H9 (cell line): ENCODE measurements around the gene NAV1. TPM values are rescaled to one million over a fixed set of nuclear protein-coding genes. Genes with fewer than 3 reads are reported as not detected.

ENCODE experiments used
- DNase-seq: peaks from one replicate; pipeline ENCODE4 v3.0.0-alpha.2; 2017
- H2AFZ ChIP-seq: one replicate; pipeline ENCODE4 v1.6.1; 2013; ENCODE audit warnings: mild to moderate bottlenecking, low read length, control low read depth, moderate library complexity
- H2AK5ac ChIP-seq: 2 replicates; pipeline ENCODE4 v1.6.1; 2013; ENCODE audit warnings: low read length, control low read depth, mixed read lengths; ENCODE audit not compliant: insufficient read length
- H2BK120ac ChIP-seq: one replicate; pipeline ENCODE4 v1.6.1; 2013; ENCODE audit warnings: low read depth, mild to moderate bottlenecking, low read length, control low read depth, inconsistent platforms; ENCODE audit not compliant: poor library complexity, severe bottlenecking
- H2BK12ac ChIP-seq: 2 replicates; pipeline ENCODE4 v1.6.1; 2013; ENCODE audit warnings: low read length, control low read depth, mixed read lengths, low read depth; ENCODE audit not compliant: insufficient read length
- H2BK15ac ChIP-seq: 2 replicates; pipeline ENCODE4 v1.6.1; 2013; ENCODE audit warnings: low read depth, low read length, control low read depth
- H2BK20ac ChIP-seq: one replicate; pipeline ENCODE4 v1.6.1; 2013; ENCODE audit warnings: low read depth, mild to moderate bottlenecking, low read length, control low read depth, inconsistent platforms; ENCODE audit not compliant: poor library complexity, severe bottlenecking
- H2BK5ac ChIP-seq: 2 replicates; pipeline ENCODE4 v1.6.1; 2013; ENCODE audit warnings: low read length, control low read depth, mixed read lengths; ENCODE audit not compliant: insufficient read length
- H3K14ac ChIP-seq: 2 replicates; pipeline ENCODE4 v1.6.1; 2013; ENCODE audit warnings: low read length, control low read depth; ENCODE audit not compliant: insufficient read depth
- H3K18ac ChIP-seq: 2 replicates; pipeline ENCODE4 v1.6.1; 2013; ENCODE audit warnings: low read depth, mild to moderate bottlenecking, mixed read lengths, low read length, control low read depth; ENCODE audit not compliant: insufficient read length
- H3K23ac ChIP-seq: 2 replicates; pipeline ENCODE4 v1.6.1; 2013; ENCODE audit warnings: low read length, control low read depth, mixed read lengths, low read depth; ENCODE audit not compliant: insufficient read length
- H3K23me2 ChIP-seq: 2 replicates; pipeline ENCODE4 v1.6.1; 2013; ENCODE audit warnings: low read depth, mild to moderate bottlenecking, mixed read lengths, low read length, control low read depth; ENCODE audit not compliant: insufficient read length, poor library complexity, severe bottlenecking
- H3K27ac ChIP-seq: 2 replicates; pipeline ENCODE4 v1.5.1; 2013; ENCODE audit warnings: low read length, control low read depth, mixed read lengths, low read depth; ENCODE audit not compliant: insufficient read length
- H3K27me3 ChIP-seq: 2 replicates; pipeline ENCODE4 v1.6.1; 2013; ENCODE audit warnings: low read length, control low read depth, inconsistent platforms; ENCODE audit not compliant: insufficient read depth
- H3K4ac ChIP-seq: 2 replicates; pipeline ENCODE4 v1.6.1; 2013; ENCODE audit warnings: low read depth, mild to moderate bottlenecking, control low read depth, inconsistent platforms, low read length, moderate library complexity
- H3K4me1 ChIP-seq: 2 replicates; pipeline ENCODE4 v1.6.1; 2013; ENCODE audit warnings: low read length, control low read depth, inconsistent platforms; ENCODE audit not compliant: insufficient read depth
- H3K4me2 ChIP-seq: 2 replicates; pipeline ENCODE4 v1.6.1; 2013; ENCODE audit warnings: low read length, control low read depth, mixed read lengths; ENCODE audit not compliant: insufficient read length, insufficient read depth
- H3K56ac ChIP-seq: 2 replicates; pipeline ENCODE4 v1.6.1; 2013; ENCODE audit warnings: low read depth, mild to moderate bottlenecking, mixed read lengths, low read length, control low read depth; ENCODE audit not compliant: insufficient read length
- H3K79me1 ChIP-seq: 2 replicates; pipeline ENCODE4 v1.6.1; 2013; ENCODE audit warnings: low read depth, mild to moderate bottlenecking, moderate library complexity, low read length, control low read depth, inconsistent platforms; ENCODE audit not compliant: insufficient read depth, poor library complexity, severe bottlenecking
- H3K79me2 ChIP-seq: 2 replicates; pipeline ENCODE4 v1.6.1; 2013; ENCODE audit warnings: low read length, control low read depth, inconsistent platforms; ENCODE audit not compliant: insufficient read depth
- H3K9ac ChIP-seq: 2 replicates; pipeline ENCODE4 v1.6.1; 2013; ENCODE audit warnings: low read length, control low read depth, mixed read lengths; ENCODE audit not compliant: insufficient read length; ENCODE audit errors: extremely low read depth
- H3K9me3 ChIP-seq: one replicate; pipeline ENCODE4 v1.6.1; 2013; ENCODE audit warnings: low read depth, low read length, inconsistent platforms; ENCODE audit not compliant: control insufficient read depth
- H3T11ph ChIP-seq: one replicate; pipeline ENCODE4 v1.6.1; 2013; ENCODE audit warnings: mild to moderate bottlenecking, low read length, control low read depth, inconsistent platforms
- H4K20me1 ChIP-seq: one replicate; pipeline ENCODE4 v1.6.1; 2013; ENCODE audit not compliant: control insufficient read depth, insufficient read length, insufficient read depth
- H4K5ac ChIP-seq: 2 replicates; pipeline ENCODE4 v1.6.1; 2013; ENCODE audit warnings: low read depth, mild to moderate bottlenecking, mixed read lengths, low read length, control low read depth; ENCODE audit not compliant: insufficient read length
- H4K8ac ChIP-seq: replicated peaks from 2 replicates; pipeline ENCODE4 v1.6.1; 2013; ENCODE audit warnings: low read length, control low read depth, mixed read lengths, low read depth; ENCODE audit not compliant: insufficient read length
- H4K91ac ChIP-seq: 2 replicates; pipeline ENCODE4 v1.6.1; 2013; ENCODE audit warnings: low read depth, mild to moderate bottlenecking, moderate library complexity, mixed read lengths, low read length, control low read depth; ENCODE audit not compliant: insufficient read length
- H3K27ac Mint-ChIP-seq, 3 experiments: 2 replicates in 2 of 3; 3 replicates in 1 of 3; pipeline ENCODE4 v1.8.0; 2020 to 2021; ENCODE audit warnings: mixed read lengths in 3 of 3, mild to moderate bottlenecking in 1 of 3, moderate library complexity in 1 of 3
- H3K27me3 Mint-ChIP-seq: 2 replicates; pipeline ENCODE4 v1.8.0; 2021; ENCODE audit warnings: low read depth, mild to moderate bottlenecking, moderate library complexity, mixed read lengths
- H3K36me3 Mint-ChIP-seq, 3 experiments: 2 replicates in 2 of 3; 3 replicates in 1 of 3; pipeline ENCODE4 v1.8.0; 2020 to 2021; ENCODE audit warnings: low read depth in 3 of 3, mixed read lengths in 3 of 3; ENCODE audit not compliant: insufficient read depth in 1 of 3
- H3K4me1 Mint-ChIP-seq, 2 experiments: 2 replicates each; pipeline ENCODE4 v1.8.0; 2020; ENCODE audit warnings: mixed read lengths in 2 of 2
- H3K4me3 Mint-ChIP-seq, 2 experiments: 2 replicates in 1 of 2; 3 replicates in 1 of 2; pipeline ENCODE4 v1.8.0; 2020 to 2021; ENCODE audit warnings: mild to moderate bottlenecking in 2 of 2, mixed read lengths in 2 of 2, moderate library complexity in 1 of 2
- H3K9me3 Mint-ChIP-seq, 2 experiments: 2 replicates in 1 of 2; 3 replicates in 1 of 2; pipeline ENCODE4 v1.8.0; 2020; ENCODE audit warnings: mild to moderate bottlenecking in 2 of 2, mixed read lengths in 2 of 2, moderate library complexity in 1 of 2
- WGBS: extraction: QIAGEN DNeasy Blood & Tissue Kit; methylation state at CpG from one replicate; pipeline ENCODE4 v1.1.7; 2013; ENCODE audit warnings: missing lambda C conversion rate, low lambda C conversion rate, mixed read lengths; ENCODE audit not compliant: insufficient read length; ENCODE audit errors: extremely low coverage; 5-methylcytosine and 5-hydroxymethylcytosine counted together
- total RNA-seq: library from RNA; stranded (reverse); gene quantifications from 2 replicates; pipeline ENCODE4 v1.2.1, GENCODE V29; 2021
- TF ChIP-seq, protein P1 (sequence below): fragments of 200-600 bp; sonication (generic); conservative IDR thresholded peaks from 3 replicates; pipeline ENCODE4 v1.8.0; 2021; ENCODE audit warnings: antibody characterized with exemption, mild to moderate bottlenecking

Gene NAV1
- total RNA-seq, 1 experiment from 2014 or later, result 20.5 TPM

DNA sequence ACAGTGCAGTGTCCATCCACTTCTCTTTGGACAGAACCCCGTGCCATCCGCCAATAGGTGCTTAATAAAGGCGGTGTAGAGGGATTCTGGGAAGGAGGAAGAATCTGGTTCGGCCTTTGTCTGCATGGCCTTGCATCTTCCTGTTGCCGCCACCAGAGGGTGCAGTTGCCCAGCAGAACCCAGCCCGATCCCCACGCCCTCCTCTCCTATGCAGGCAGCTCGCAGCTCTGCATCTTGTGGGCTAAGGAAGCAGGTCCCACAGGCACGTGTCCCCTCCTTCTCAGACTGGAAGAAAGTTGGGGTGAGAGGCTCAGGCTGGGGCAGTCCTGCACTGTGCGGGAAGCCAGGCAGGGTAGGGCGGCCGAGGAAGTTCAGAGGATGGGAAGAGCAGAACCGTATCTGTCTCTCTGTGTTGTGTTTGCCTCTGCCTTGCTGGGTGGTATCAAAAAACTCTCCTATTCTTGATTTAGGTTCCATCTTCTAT is 20.8 kb downstream of the NAV1 start:
- H2BK12ac ChIP-seq, result no peak overlapping the region
- no peaks in the 10 kb centered on the region for H3K79me2 ChIP-seq
- Mint-ChIP-seq H3K27ac (no peak overlapping the region), H3K9me3 (no peaks in the 10 kb centered on the region), H3K27me3 (peaks cover 19% of the 10 kb centered on the region), H3K36me3 (no peaks in the 10 kb centered on the region), H3K4me3 (no peak overlapping the region), H3K4me1 (peaks cover 14 to 15% of the 10 kb centered on the region in 2 experiments)
- no peaks in the 10 kb centered on the region; the same call in 1 of the 2 replicates for H3K27me3 ChIP-seq
- no peak overlapping the region for H4K8ac ChIP-seq
- H2BK15ac ChIP-seq, result no peak overlapping the region
- H3K18ac ChIP-seq, result no peak overlapping the region
- H4K20me1 ChIP-seq, result no peaks in the 10 kb centered on the region
- no peaks in the 10 kb centered on the region for H3K9me3 ChIP-seq
- no peak overlapping the region for H4K91ac ChIP-seq
- no peak overlapping the region for H3K4me2 ChIP-seq
- peak; percentile 90 for DNase-seq
- H4K5ac ChIP-seq, result no peak overlapping the region
- no peak overlapping the region for H3K9ac ChIP-seq
- no peak overlapping the region for H2BK120ac ChIP-seq
- H3K23ac ChIP-seq, result no peak overlapping the region
- H3K79me1 ChIP-seq, result no peaks in the 10 kb centered on the region
- no peak overlapping the region for H3K56ac ChIP-seq
- no peak overlapping the region for H3K27ac ChIP-seq
- no peak overlapping the region for H2BK20ac ChIP-seq
- no peak overlapping the region for H2AK5ac ChIP-seq
- TF ChIP-seq, protein P1, sequence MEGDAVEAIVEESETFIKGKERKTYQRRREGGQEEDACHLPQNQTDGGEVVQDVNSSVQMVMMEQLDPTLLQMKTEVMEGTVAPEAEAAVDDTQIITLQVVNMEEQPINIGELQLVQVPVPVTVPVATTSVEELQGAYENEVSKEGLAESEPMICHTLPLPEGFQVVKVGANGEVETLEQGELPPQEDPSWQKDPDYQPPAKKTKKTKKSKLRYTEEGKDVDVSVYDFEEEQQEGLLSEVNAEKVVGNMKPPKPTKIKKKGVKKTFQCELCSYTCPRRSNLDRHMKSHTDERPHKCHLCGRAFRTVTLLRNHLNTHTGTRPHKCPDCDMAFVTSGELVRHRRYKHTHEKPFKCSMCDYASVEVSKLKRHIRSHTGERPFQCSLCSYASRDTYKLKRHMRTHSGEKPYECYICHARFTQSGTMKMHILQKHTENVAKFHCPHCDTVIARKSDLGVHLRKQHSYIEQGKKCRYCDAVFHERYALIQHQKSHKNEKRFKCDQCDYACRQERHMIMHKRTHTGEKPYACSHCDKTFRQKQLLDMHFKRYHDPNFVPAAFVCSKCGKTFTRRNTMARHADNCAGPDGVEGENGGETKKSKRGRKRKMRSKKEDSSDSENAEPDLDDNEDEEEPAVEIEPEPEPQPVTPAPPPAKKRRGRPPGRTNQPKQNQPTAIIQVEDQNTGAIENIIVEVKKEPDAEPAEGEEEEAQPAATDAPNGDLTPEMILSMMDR, result peak; percentile 97
- no peak overlapping the region for H3K14ac ChIP-seq
- 0 out of 2 replicates have a peak, but pooled peaks cover 3% of the 10 kb centered on the region for H3K4me1 ChIP-seq
- no peak overlapping the region for H2AFZ ChIP-seq
- H2BK5ac ChIP-seq, result no peak overlapping the region
- no peaks in the 10 kb centered on the region for H3K23me2 ChIP-seq
- no peak overlapping the region for H3K4ac ChIP-seq
- no CpG with 5 or more reads among the region's 13 CpGs for WGBS
- H3T11ph ChIP-seq, result no peak overlapping the region
